GM10847 (cell line): ENCODE data around the gene GABRB2.

Experiments
- POLR2A ChIP-seq: IDR thresholded peaks from 2 replicates; pipeline ENCODE4 v1.6.1; 2011; ENCODE audit not compliant: insufficient read length; ENCODE audit errors: extremely low read depth

GABRB2 gene

GRCh38 chr5:161546470-161547301 lies at the start of gene GABRB2:
Gene GABRB2 (minus strand): TSS chr5:161546725. CDS start chr5:161546643, 82 bp downstream.
- TF ChIP-seq POLR2A, result no peak

GRCh38 chr5:161585798-161586197 lies 39.3 kb upstream of the GABRB2 start:
- no peak for TF ChIP-seq POLR2A

DNA sequence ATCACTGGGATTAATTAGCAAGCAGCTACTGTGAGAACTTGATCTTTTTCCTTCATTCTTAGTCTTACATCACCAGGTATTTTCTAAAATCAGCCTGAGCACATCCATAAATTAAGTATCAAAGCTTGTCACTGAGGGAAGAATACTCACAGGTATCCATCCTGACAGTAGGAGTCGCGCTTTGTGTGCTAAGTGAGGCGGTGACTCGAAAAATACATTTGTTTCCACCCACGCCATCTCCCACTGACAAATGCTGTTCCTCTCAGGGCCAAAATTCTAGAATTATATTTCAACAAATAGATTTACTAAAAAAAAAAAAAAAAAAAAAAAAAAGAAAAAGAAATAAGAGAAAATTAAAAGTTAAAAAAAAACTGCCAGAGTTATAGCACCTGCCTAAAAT lies 34.1 kb upstream of the GABRB2 start:
- TF ChIP-seq POLR2A, result no peak

GRCh38 chr5:161572914-161573313 lies 26.4 kb upstream of the GABRB2 start:
- no peak for TF ChIP-seq POLR2A

DNA sequence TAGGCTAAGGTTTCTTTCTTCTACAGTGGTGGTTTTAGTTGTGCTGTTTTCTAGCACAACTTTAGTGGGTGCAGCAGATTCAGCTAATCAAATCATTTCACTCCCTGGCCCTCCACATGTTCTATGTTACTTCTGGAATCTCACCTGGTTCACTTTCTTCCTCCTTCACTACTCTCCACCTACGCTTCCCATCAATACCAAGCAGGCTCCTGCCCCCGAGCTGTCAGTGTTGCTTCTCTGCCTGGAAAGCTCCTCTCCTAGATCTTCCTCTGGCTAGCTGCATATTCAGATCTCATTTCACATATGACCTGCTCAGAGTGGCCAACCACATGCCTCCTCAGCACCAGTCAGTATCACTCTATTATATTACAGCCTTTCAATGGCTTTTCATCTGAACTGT lies 19.6 kb upstream of the GABRB2 start:
- TF ChIP-seq POLR2A, result no peak

DNA sequence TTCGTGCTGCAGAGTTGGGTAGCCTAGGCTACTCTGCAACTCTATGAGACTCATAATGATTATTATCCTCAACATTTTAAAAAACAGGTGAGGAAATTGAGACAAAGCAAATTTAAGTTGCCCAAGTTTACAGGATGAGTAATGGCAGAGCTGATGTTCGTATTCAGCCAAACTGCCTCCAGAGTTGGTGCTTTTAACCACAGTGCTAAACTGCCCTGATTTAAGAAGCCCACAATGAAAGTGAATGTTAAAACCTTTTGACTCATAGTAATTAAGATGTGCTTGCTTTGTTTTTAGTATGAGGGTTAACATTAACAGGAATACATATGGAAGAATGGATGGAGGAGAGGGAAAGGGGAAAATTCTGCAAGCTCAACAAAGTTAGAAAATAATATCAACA lies 15.9 kb upstream of the GABRB2 start:
- no peak for TF ChIP-seq POLR2A

DNA sequence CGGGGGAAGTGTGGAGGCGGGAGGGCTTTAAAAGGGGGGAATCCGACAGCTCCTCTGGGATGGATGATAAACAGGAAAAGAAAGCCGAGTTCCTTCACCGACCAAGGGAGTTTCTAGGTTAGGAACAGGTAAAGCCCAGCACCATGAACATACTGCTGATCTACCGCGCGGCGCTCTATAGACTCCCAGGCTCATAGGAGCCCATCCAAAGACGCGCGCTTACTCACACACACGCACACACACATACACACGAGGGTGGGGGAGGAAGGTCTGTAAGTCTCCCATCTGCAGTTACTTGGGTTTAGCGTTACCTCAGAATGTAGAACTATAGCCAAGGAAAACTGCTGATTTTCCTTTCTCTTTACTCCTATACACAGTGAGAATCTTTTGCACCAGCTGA lies 2.6 kb upstream of the GABRB2 start:
- no peak for TF ChIP-seq POLR2A

- no peak for TF ChIP-seq POLR2A
Measured at GRCh38 chr5:161548487-161549094, 2.1 kb upstream of the GABRB2 start.

- no peak for TF ChIP-seq POLR2A
Measured at GRCh38 chr5:161547738-161548486, 1.4 kb upstream of the GABRB2 start.

GRCh38 chr5:161547406-161547737 lies 847 bp upstream of the GABRB2 start:
- no peak for TF ChIP-seq POLR2A

GRCh38 chr5:161546095-161546469 lies 443 bp downstream of the GABRB2 start:
- no peak for TF ChIP-seq POLR2A

DNA sequence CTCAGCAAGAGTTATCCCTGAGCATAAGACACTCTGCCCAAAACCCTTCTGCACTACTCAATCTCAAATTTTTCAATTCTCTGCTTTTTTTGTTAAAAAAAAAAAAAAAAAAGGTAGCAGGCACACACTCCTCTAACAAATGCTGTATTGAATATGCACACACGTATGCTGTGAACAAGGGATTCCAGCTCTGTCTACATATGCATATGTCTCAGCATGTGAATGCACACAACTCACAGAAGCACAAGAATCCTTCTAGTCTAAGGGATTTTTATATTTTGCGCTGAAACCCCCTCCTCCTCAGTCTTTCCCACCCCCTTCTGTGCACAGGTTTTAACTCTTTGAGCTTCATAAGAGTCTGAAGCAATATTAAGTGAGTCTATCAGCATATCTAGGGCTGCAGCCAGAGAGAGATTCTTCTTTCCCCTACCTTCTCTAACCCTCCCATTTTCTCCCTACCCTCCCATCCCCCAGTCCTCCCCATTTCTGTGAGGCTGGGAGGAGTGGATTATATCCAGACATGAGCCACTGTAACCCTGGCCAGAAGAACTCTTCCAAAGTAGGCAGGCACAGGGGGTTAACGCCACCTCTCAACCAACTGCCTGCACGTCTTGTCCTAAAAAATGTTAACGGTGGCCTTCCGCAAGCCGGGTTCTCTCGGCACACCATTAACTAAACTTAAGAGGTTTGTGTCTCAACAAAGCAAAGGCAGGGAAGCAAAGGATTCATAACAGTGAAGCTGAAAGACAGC lies 1.0 kb downstream of the GABRB2 start:
- TF ChIP-seq POLR2A, result no peak

DNA sequence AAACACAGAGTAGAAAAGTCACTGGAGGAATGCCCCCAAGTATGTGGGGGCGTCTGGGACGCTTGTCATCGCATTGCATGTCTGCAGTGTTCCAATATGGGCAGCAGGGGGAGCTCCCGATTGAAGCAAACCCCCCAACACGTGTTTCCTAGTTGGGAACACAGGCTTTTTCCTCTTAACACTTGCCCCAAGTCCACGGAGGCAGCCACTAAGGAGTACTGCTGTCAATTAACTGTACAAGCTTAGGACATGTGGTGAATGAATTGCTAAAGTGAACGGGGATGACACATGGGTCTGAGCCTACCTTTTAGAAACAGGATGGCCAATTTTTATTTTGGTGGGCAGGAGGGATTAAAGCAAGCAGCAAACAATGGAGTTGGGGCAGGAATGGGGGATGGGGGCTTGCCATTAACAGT lies 2.2 kb downstream of the GABRB2 start:
- no peak for TF ChIP-seq POLR2A

GRCh38 chr5:161539016-161539415 lies 7.5 kb downstream of the GABRB2 start:
- no peak for TF ChIP-seq POLR2A

- TF ChIP-seq POLR2A, result no peak
Measured at GRCh38 chr5:161535762-161536161, 10.8 kb downstream of the GABRB2 start.

GRCh38 chr5:161530700-161531099 lies 15.8 kb downstream of the GABRB2 start:
- TF ChIP-seq POLR2A, result no peak

- no peak for TF ChIP-seq POLR2A
Measured at GRCh38 chr5:161513942-161514341, 32.6 kb downstream of the GABRB2 start.
